HepG2 (cell line): ENCODE results near the gene ALB. TPM values are rescaled to one million over a fixed set of nuclear protein-coding genes. Genes with fewer than 3 reads are reported as not detected.

Source experiments
- ATAC-seq: fragments of 200-7000 bp; cut with Tn5 transposase; 3 replicates; pipeline ENCODE4 v1.9.1; 2020; ENCODE audit warnings: mild to moderate bottlenecking, moderate library complexity
- BruUV-seq: library from RNA; stranded (reverse); fragments of 400-500 nt; replicated peaks from 2 replicates; lab custom pipeline; 2021; lab: Mats Ljungman, UMichigan
- CTCF ChIA-PET: fragments of 300-600 bp; formaldehyde crosslinking; extraction: SDS; loops from one replicate; lab custom pipeline; 2021; ENCODE audit warnings: low total read pairs, inconsistent platforms, low intra/inter-chr PET ratio; lab: Yijun Ruan, JAX
- POLR2A ChIA-PET: fragments of 350-600 bp; sonication (Branson Sonifier 250); formaldehyde crosslinking; loops from one replicate; lab custom pipeline; 2020; ENCODE audit warnings: antibody characterized with exemption, inconsistent platforms; lab: Yijun Ruan, JAX
- DNase-seq: peaks from one replicate; pipeline ENCODE4 v3.0.0-alpha.2; 2015; ENCODE audit warnings: low spot score
- FAIRE-seq: peaks from 3 replicates; lab custom pipeline; 2011; peaks lifted over from hg19 to GRCh38; lab: Jason Lieb, UNC
- H2AFZ ChIP-seq: one replicate; pipeline ENCODE4 v1.6.1; 2011; ENCODE audit warnings: low read length, inconsistent platforms
- H3K27ac ChIP-seq: fragments of 300-600 bp; 3 replicates; pipeline ENCODE4 v1.8.0; 2011; ENCODE audit warnings: mixed run types, mild to moderate bottlenecking, mixed read lengths, low read length, inconsistent platforms; ENCODE audit not compliant: insufficient read depth; ENCODE audit errors: extremely low read length
- H3K27me3 ChIP-seq, 2 experiments: fragments of 200-600 bp in 1 of 2; 2 replicates in 1 of 2; 3 replicates in 1 of 2; pipeline versions ENCODE4 v1.6.0 to v1.8.0; 2011; ENCODE audit warnings: low read length in 2 of 2, mild to moderate bottlenecking in 2 of 2, moderate library complexity in 2 of 2, inconsistent platforms in 1 of 2; ENCODE audit not compliant: insufficient read depth in 2 of 2, control insufficient read depth in 1 of 2
- H3K36me3 ChIP-seq, 2 experiments: fragments of 200-600 bp in 1 of 2; replicated peaks in 1 of 2; 2 replicates in 1 of 2; 3 replicates in 1 of 2; pipeline versions ENCODE4 v1.5.1 to v1.8.0; 2011; ENCODE audit warnings: low read length in 2 of 2, inconsistent platforms in 1 of 2; ENCODE audit not compliant: insufficient read depth in 2 of 2, control insufficient read depth in 1 of 2
- H3K4me1 ChIP-seq: 2 replicates; pipeline ENCODE4 v1.5.1; 2012; ENCODE audit warnings: low read length, inconsistent platforms; ENCODE audit not compliant: insufficient read depth
- H3K4me2 ChIP-seq: 2 replicates; pipeline ENCODE4 v1.6.0; 2011; ENCODE audit warnings: low read depth, low read length, inconsistent platforms
- H3K4me3 ChIP-seq, 3 experiments: fragments of 200-600 bp in 1 of 3; sonication (generic), shearing (Covaris generic) in 1 of 3; replicated peaks in 1 of 3; 2 replicates each; pipeline ENCODE4 v1.5.1; 2011 to 2016; ENCODE audit warnings: low read length in 3 of 3, inconsistent platforms in 2 of 3, low read depth in 2 of 3, mild to moderate bottlenecking in 2 of 3, control low read depth in 1 of 3, mixed read lengths in 1 of 3; ENCODE audit not compliant: insufficient read depth in 1 of 3
- H3K79me2 ChIP-seq: one replicate; pipeline ENCODE4 v1.6.1; 2011; ENCODE audit warnings: low read length, inconsistent platforms; ENCODE audit not compliant: insufficient read depth
- H3K9ac ChIP-seq: 2 replicates; pipeline ENCODE4 v1.6.0; 2011; ENCODE audit warnings: mild to moderate bottlenecking, low read depth, low read length, inconsistent platforms; ENCODE audit not compliant: insufficient read depth
- H3K9me3 ChIP-seq: 2 replicates; pipeline ENCODE4 v1.5.1; 2012; ENCODE audit warnings: mild to moderate bottlenecking, low read length
- H4K20me1 ChIP-seq: 2 replicates; pipeline ENCODE4 v1.6.0; 2011; ENCODE audit warnings: inconsistent platforms, mild to moderate bottlenecking, low read length, moderate library complexity; ENCODE audit not compliant: insufficient read depth
- AGO2 ChIP-seq: fragments of 200-400 bp; formaldehyde crosslinking; optimal IDR thresholded peaks from 2 replicates; pipeline ENCODE3; 2017; ENCODE audit warnings: mild to moderate bottlenecking, low read depth, low read length, moderate library complexity
- MTF2 ChIP-seq: sonication (generic); formaldehyde crosslinking; IDR thresholded peaks from 2 replicates; pipeline ENCODE4 v1.5.0; 2020; ENCODE audit warnings: missing genetic modification reagents, borderline replicate concordance
- POLR2A ChIP-seq, 2 experiments: IDR thresholded peaks; 2 replicates each; pipeline ENCODE4 v1.6.1; 2011; ENCODE audit warnings: low read depth in 2 of 2, low read length in 2 of 2, mild to moderate bottlenecking in 1 of 2, moderate library complexity in 1 of 2; ENCODE audit not compliant: insufficient read depth in 1 of 2
- PRPF4 ChIP-seq: fragments of 200-400 bp; formaldehyde crosslinking; IDR thresholded peaks from 2 replicates; pipeline ENCODE4 v1.6.1; 2016; ENCODE audit warnings: low read length, low read depth; ENCODE audit not compliant: poor library complexity, severe bottlenecking
- SPEN ChIP-seq: sonication (generic); formaldehyde crosslinking; IDR thresholded peaks from 2 replicates; pipeline ENCODE4 v1.5.1; 2020; ENCODE audit warnings: low read depth, mild to moderate bottlenecking, missing genetic modification reagents
- SSRP1 ChIP-seq: IDR thresholded peaks from 2 replicates; pipeline ENCODE4 v1.6.1; 2016; ENCODE audit warnings: control low read depth
- ZNF337 ChIP-seq: sonication (generic); formaldehyde crosslinking; IDR thresholded peaks from 2 replicates; pipeline ENCODE4 v1.5.1; 2020; ENCODE audit warnings: missing genetic modification reagents, low read depth, mild to moderate bottlenecking, borderline replicate concordance
- WGBS: methylation state at CpG from one replicate; pipeline ENCODE4 v1.1.6; 2017; ENCODE audit warnings: low lambda C conversion rate; 5-methylcytosine and 5-hydroxymethylcytosine counted together
- in situ Hi-C: cut with HindIII; loops from 2 replicates; pipeline ENCODE4 v1.10.0; 2017; ENCODE audit warnings: low pct_unique_long_range_greater_than_20kb; ENCODE audit not compliant: extremely low pct_ligation_motif_present
- intact Hi-C: fragments of 100-400 bp; cut with micrococcal nuclease; formaldehyde crosslinking; loops from one replicate; pipeline ENCODE4 v1.10.0; 2022; ENCODE audit not compliant: unreplicated experiment
- polyA plus RNA-seq, 8 experiments: library from polyadenylated mRNA; depleted of rRNA in 3 of 8; stranded (reverse) in 7 of 8; unstranded in 1 of 8; fragments of >200 nt; fragmentation: Illumina TruSeq in 4 of 8; extraction: Trizol in 4 of 8; gene quantifications; 2 replicates each; pipeline versions ENCODE4 v1.2.1 to v1.2.3, GENCODE V29; 2011 to 2016; ENCODE audit warnings: low read depth in 4 of 8, missing spikeins in 1 of 8, mixed read lengths in 1 of 8; ENCODE audit not compliant: insufficient read depth in 1 of 8
- total RNA-seq, 5 experiments: library from RNA; depleted of rRNA; stranded (reverse); fragments of >200 nt; fragmentation: Illumina TruSeq; extraction: Trizol; gene quantifications; 2 replicates each; pipeline ENCODE4 v1.2.3, GENCODE V29; 2016; ENCODE audit warnings: low read depth in 1 of 5
- TF ChIP-seq, protein P1 (sequence below): sonication (generic); formaldehyde crosslinking; IDR thresholded peaks from one replicate; pipeline ENCODE4 v1.5.1; 2020; ENCODE audit warnings: mild to moderate bottlenecking, missing genetic modification reagents; ENCODE audit errors: not compliant biosample characterization
- TF ChIP-seq, protein P2 (sequence below): sonication (generic); formaldehyde crosslinking; IDR thresholded peaks from 2 replicates; pipeline ENCODE4; 2020; ENCODE audit warnings: missing genetic modification reagents, mild to moderate bottlenecking, borderline replicate concordance
- TF ChIP-seq, protein P3 (sequence below): sonication (generic); formaldehyde crosslinking; IDR thresholded peaks from 2 replicates; pipeline ENCODE4 v1.4.0; 2020; ENCODE audit warnings: missing genetic modification reagents, mild to moderate bottlenecking, borderline replicate concordance

The ALB gene
- total and polyA plus RNA-seq, 2 of the 13 experiments (the other 11 are each of a cell fraction or from before 2014, with no cell fraction given): 22,259 to 22,625 TPM

GRCh38 chr4:73451404-73451803, 47.3 kb downstream of the ALB start:
- in situ Hi-C loops: loop anchor here (25.0 kb wide), 1 partner anchor 111 kb away; no protein-coding TSS in a partner anchor
- Histone ChIP-seq H3K4me3 (no peak overlapping the region), H3K27me3 (no peaks in the 10 kb centered on the region), H2AFZ (no peak overlapping the region), H3K4me2 (no peak overlapping the region), H4K20me1 (peaks cover 27% of the 10 kb centered on the region), H3K36me3 (peaks cover 5 to 55% of the 10 kb centered on the region in 2 experiments), H3K27ac (no peak overlapping the region), H3K9ac (no peak overlapping the region), H3K9me3 (no peaks in the 10 kb centered on the region), H3K79me2 (no peaks in the 10 kb centered on the region), H3K4me1 (peaks cover 58% of the 10 kb centered on the region)
- ATAC-seq (0 out of 3 replicates have a peak, but pooled peaks have one; percentile 5), FAIRE-seq (no peak), DNase-seq (no peak)
- BruUV-seq: no TSS peak
- WGBS: 90% methylated on average over 3 of the region's 3 CpGs
- intact Hi-C loops: no loop called here
- ChIA-PET CTCF (no interaction called here), POLR2A (interaction anchor here (1.3 kb wide), 1 partner anchor 110 kb away, joined by 4 read pairs; no protein-coding TSS in a partner anchor)
- TF ChIP-seq MTF2 (CRISPR knock-in tag) (no peak), SSRP1 (CRISPR knock-in tag) (peak; percentile 42; the same call in 1 of the 2 replicates), ZNF337 (CRISPR knock-in tag) (0 out of 2 replicates have a peak, but pooled peaks have one; percentile 50), POLR2A (IDR thresholded peaks at IDR 0.05; ENCODE audit: insufficient read depth in 1 of 2, low read depth in 2 of 2, low read length in 2 of 2) (peak in 1 of 2 experiments; percentile 47; a peak in 2 of 4 replicates), AGO2 (no peak), SPEN (CRISPR knock-in tag) (no peak), PRPF4 (no peak)
- TF ChIP-seq, protein P1, sequence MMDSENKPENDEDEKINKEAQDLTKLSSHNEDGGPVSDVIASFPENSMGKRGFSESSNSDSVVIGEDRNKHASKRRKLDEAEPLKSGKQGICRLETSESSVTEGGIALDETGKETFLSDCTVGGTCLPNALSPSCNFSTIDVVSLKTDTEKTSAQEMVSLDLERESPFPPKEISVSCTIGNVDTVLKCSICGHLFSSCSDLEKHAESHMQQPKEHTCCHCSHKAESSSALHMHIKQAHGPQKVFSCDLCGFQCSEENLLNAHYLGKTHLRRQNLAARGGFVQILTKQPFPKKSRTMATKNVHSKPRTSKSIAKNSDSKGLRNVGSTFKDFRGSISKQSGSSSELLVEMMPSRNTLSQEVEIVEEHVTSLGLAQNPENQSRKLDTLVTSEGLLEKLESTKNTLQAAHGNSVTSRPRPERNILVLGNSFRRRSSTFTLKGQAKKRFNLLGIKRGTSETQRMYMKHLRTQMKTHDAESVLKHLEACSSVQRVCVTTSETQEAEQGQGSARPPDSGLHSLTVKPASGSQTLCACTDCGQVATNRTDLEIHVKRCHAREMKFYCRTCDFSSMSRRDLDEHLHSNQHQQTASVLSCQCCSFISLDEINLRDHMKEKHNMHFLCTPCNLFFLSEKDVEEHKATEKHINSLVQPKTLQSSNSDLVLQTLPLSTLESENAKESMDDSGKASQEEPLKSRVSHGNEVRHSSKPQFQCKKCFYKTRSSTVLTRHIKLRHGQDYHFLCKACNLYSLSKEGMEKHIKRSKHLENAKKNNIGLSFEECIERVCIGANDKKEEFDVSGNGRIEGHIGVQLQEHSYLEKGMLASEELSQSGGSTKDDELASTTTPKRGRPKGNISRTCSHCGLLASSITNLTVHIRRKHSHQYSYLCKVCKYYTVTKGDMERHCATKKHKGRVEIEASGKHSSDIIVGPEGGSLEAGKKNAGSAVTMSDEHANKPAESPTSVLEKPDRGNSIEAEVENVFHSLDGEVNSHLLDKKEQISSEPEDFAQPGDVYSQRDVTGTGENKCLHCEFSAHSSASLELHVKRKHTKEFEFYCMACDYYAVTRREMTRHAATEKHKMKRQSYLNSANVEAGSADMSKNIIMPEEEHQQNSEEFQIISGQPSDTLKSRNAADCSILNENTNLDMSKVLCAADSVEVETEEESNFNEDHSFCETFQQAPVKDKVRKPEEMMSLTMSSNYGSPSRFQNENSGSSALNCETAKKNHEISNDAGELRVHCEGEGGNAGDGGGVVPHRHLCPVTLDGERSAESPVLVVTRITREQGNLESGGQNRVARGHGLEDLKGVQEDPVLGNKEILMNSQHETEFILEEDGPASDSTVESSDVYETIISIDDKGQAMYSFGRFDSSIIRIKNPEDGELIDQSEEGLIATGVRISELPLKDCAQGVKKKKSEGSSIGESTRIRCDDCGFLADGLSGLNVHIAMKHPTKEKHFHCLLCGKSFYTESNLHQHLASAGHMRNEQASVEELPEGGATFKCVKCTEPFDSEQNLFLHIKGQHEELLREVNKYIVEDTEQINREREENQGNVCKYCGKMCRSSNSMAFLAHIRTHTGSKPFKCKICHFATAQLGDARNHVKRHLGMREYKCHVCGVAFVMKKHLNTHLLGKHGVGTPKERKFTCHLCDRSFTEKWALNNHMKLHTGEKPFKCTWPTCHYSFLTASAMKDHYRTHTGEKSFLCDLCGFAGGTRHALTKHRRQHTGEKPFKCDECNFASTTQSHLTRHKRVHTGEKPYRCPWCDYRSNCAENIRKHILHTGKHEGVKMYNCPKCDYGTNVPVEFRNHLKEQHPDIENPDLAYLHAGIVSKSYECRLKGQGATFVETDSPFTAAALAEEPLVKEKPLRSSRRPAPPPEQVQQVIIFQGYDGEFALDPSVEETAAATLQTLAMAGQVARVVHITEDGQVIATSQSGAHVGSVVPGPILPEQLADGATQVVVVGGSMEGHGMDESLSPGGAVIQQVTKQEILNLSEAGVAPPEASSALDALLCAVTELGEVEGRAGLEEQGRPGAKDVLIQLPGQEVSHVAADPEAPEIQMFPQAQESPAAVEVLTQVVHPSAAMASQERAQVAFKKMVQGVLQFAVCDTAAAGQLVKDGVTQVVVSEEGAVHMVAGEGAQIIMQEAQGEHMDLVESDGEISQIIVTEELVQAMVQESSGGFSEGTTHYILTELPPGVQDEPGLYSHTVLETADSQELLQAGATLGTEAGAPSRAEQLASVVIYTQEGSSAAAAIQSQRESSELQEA (CRISPR knock-in tag): no peak
- TF ChIP-seq, protein P2, sequence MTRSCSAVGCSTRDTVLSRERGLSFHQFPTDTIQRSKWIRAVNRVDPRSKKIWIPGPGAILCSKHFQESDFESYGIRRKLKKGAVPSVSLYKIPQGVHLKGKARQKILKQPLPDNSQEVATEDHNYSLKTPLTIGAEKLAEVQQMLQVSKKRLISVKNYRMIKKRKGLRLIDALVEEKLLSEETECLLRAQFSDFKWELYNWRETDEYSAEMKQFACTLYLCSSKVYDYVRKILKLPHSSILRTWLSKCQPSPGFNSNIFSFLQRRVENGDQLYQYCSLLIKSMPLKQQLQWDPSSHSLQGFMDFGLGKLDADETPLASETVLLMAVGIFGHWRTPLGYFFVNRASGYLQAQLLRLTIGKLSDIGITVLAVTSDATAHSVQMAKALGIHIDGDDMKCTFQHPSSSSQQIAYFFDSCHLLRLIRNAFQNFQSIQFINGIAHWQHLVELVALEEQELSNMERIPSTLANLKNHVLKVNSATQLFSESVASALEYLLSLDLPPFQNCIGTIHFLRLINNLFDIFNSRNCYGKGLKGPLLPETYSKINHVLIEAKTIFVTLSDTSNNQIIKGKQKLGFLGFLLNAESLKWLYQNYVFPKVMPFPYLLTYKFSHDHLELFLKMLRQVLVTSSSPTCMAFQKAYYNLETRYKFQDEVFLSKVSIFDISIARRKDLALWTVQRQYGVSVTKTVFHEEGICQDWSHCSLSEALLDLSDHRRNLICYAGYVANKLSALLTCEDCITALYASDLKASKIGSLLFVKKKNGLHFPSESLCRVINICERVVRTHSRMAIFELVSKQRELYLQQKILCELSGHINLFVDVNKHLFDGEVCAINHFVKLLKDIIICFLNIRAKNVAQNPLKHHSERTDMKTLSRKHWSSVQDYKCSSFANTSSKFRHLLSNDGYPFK (CRISPR knock-in tag): no peak
- TF ChIP-seq, protein P3, sequence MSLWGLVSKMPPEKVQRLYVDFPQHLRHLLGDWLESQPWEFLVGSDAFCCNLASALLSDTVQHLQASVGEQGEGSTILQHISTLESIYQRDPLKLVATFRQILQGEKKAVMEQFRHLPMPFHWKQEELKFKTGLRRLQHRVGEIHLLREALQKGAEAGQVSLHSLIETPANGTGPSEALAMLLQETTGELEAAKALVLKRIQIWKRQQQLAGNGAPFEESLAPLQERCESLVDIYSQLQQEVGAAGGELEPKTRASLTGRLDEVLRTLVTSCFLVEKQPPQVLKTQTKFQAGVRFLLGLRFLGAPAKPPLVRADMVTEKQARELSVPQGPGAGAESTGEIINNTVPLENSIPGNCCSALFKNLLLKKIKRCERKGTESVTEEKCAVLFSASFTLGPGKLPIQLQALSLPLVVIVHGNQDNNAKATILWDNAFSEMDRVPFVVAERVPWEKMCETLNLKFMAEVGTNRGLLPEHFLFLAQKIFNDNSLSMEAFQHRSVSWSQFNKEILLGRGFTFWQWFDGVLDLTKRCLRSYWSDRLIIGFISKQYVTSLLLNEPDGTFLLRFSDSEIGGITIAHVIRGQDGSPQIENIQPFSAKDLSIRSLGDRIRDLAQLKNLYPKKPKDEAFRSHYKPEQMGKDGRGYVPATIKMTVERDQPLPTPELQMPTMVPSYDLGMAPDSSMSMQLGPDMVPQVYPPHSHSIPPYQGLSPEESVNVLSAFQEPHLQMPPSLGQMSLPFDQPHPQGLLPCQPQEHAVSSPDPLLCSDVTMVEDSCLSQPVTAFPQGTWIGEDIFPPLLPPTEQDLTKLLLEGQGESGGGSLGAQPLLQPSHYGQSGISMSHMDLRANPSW (CRISPR knock-in tag): no peak
